Activated CD4-positive, alpha-beta T cell treated with anti-CD3 and anti-CD28 coated beads, Interleukin-2, amount 10 ng/mL, durations not matched to agents 7 days and 5 days (primary cell): ENCODE measurements around the gene TXNRD2. TPM values are rescaled to one million over a fixed set of nuclear protein-coding genes. Genes with fewer than 3 reads are reported as not detected.
"Not testable (repeated sequence)": the region's sequence is repeated elsewhere in the genome, so short reads cannot be mapped to it uniquely, and the experiment has no call there.

Experiments used
- CTCF ChIA-PET: fragments of 350-600 bp; sonication (Branson Sonifier 250); formaldehyde crosslinking; loops from one replicate; lab custom pipeline; 2021; ENCODE audit warnings: antibody characterized with exemption; lab: Charles Lee
- POLR2A ChIA-PET: fragments of 350-600 bp; sonication (Branson Sonifier 250); formaldehyde crosslinking; loops from one replicate; lab custom pipeline; 2021; ENCODE audit warnings: antibody characterized with exemption; lab: Charles Lee
- DNase-seq: peaks from one replicate; pipeline ENCODE4 v3.0.0-alpha.2; 2020
- H3K27ac Mint-ChIP-seq: one replicate; pipeline ENCODE4 v1.8.0; 2021; ENCODE audit warnings: mild to moderate bottlenecking, moderate library complexity, mixed read lengths
- H3K27me3 Mint-ChIP-seq: one replicate; pipeline ENCODE4 v1.8.0; 2021; ENCODE audit warnings: mixed read lengths
- H3K36me3 Mint-ChIP-seq: one replicate; pipeline ENCODE4 v1.8.0; 2021; ENCODE audit warnings: low read depth, mixed read lengths
- H3K4me1 Mint-ChIP-seq: one replicate; pipeline ENCODE4 v1.8.0; 2021; ENCODE audit warnings: mixed read lengths
- H3K4me3 Mint-ChIP-seq: one replicate; pipeline ENCODE4 v1.8.0; 2021; ENCODE audit warnings: mild to moderate bottlenecking, moderate library complexity, mixed read lengths
- H3K9me3 Mint-ChIP-seq: one replicate; pipeline ENCODE4 v1.8.0; 2021; ENCODE audit warnings: mixed read lengths
- total RNA-seq, 2 experiments: library from RNA; stranded (reverse); gene quantifications; one replicate each; pipeline ENCODE4 v1.2.3, GENCODE V29; 2021

TXNRD2 gene
- total RNA-seq, 2 experiments from 2014 or later = 19.3 to 21.9 TPM

GRCh38 chr22:19915287-19915954 is 26.2 kb downstream of the TXNRD2 start:
- Mint-ChIP-seq H3K4me3 (no peak overlapping the region), H3K9me3 (no peaks in the 10 kb centered on the region), H3K27ac (no peak overlapping the region), H3K4me1 (no peaks in the 10 kb centered on the region), H3K27me3 (no peaks in the 10 kb centered on the region), H3K36me3 (peaks cover 23% of the 10 kb centered on the region)
- DNase-seq = no peak
- POLR2A ChIA-PET = no interaction called here
- CTCF ChIA-PET = interaction anchor here (3.9 kb wide), 1 partner anchor 185 kb away, joined by 17 read pairs; no protein-coding TSS in a partner anchor

- H3K27me3 Mint-ChIP-seq = no peaks in the 10 kb centered on the region
- no peak overlapping the region for H3K27ac Mint-ChIP-seq
- ChIA-PET CTCF (interaction anchor here (1.8 to 3.9 kb wide), 2 partner anchors 17 to 184 kb away, joined by 5 to 17 read pairs; no protein-coding TSS in a partner anchor), POLR2A (no interaction called here)
- H3K4me1 Mint-ChIP-seq = peaks cover 4% of the 10 kb centered on the region
- no peaks in the 10 kb centered on the region for H3K9me3 Mint-ChIP-seq
- no peak overlapping the region for H3K4me3 Mint-ChIP-seq
- H3K36me3 Mint-ChIP-seq = peaks cover 23% of the 10 kb centered on the region
- DNase-seq = no peak
Measured at GRCh38 chr22:19914201-19914943, 27.2 kb downstream of the TXNRD2 start.

GRCh38 chr22:19913337-19913936 is 28.2 kb downstream of the TXNRD2 start:
- Mint-ChIP-seq H3K9me3 (no peaks in the 10 kb centered on the region), H3K27me3 (no peaks in the 10 kb centered on the region), H3K4me1 (peaks cover 4% of the 10 kb centered on the region), H3K36me3 (peaks cover 23% of the 10 kb centered on the region), H3K27ac (no peak overlapping the region), H3K4me3 (no peak overlapping the region)
- no peak for DNase-seq
- POLR2A ChIA-PET = no interaction called here
- CTCF ChIA-PET = interaction anchor here (1.2 to 3.9 kb wide), 4 partner anchors 18 to 183 kb away, joined by 3 to 17 read pairs (median 6); no protein-coding TSS in a partner anchor

DNA sequence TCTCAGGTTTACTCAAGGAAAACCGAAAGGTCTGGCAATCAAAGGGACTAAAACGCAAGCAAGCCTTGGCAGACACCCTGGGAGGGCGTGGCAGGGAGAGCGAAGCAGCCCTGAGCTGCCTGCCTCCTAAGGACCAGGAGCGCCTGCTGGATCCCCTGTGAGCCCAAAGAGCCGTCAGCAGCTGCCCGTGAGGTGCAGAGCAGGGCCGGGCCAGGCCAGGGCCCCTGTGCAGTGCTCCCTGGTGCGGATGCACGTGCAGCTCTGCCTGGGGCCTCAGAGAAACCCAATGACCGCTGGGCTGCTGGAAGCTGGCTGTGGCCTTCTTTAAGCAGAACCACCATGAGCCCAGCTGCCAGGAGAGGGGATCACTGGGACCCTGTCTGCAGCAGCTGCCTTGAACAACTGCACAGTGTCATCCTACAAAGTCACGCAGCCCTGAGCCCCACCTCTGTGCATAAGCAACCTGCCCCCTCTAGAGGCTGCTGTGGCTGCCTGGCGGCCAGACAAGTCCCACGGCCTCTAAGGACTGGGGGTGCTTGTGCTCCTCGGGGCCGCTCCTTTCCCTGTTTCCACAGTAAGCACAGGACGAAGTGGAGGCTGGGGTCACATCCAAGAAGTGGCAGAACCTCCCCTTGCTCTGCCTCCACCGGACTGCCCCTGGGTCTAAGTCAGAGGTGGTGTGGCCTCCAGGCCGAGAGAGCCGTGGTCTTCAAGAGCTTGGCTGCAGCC is 29.2 kb downstream of the TXNRD2 start:
- DNase-seq = no peak
- peaks cover 21% of the 10 kb centered on the region for H3K36me3 Mint-ChIP-seq
- H3K9me3 Mint-ChIP-seq = no peaks in the 10 kb centered on the region
- no peaks in the 10 kb centered on the region for H3K27me3 Mint-ChIP-seq
- ChIA-PET CTCF (interaction anchor here (0.6 to 3.9 kb wide), 8 partner anchors 19 to 182 kb away, joined by 3 to 27 read pairs (median 5); no protein-coding TSS in a partner anchor), POLR2A (no interaction called here)
- H3K27ac Mint-ChIP-seq = no peak overlapping the region
- no peak overlapping the region for H3K4me3 Mint-ChIP-seq
- H3K4me1 Mint-ChIP-seq = peaks cover 4% of the 10 kb centered on the region

DNA sequence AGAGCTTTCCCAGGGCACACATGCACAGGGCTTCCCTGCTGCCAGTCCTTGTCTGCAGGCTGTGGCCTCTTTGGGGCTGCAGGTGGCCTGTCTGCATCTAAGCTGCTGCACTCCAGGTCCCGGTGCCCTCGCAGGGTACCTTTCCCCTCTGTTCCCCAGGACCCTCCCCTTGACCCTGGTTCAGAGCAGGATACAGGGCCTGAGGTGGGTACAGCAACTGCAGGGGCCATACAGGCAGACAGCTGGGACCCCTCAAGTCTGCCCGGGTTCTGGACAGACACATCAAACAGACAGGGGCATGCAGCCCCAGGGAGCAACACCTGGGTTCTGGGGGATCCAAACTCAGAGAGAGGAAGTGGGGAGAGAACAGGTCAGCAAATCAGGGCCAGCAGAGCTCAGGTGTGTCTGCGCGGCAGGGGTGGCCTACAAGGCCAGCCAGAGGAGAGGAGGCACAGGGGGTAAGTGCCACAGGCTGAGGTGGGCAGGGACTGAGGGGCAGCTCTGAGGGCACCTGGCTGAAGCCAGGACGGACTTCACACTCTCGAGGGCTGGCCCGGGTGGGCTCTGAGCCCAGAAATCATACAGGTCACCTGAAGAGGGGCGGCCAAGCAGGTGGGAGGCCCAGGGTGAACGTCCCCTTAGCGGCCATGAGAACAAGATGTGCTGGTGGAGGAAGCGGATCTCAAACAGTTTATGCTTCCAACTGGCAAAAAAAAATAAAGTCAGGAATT is 29.9 kb downstream of the TXNRD2 start:
- Mint-ChIP-seq H3K36me3 (peaks cover 21% of the 10 kb centered on the region), H3K4me3 (no peak overlapping the region), H3K9me3 (no peaks in the 10 kb centered on the region), H3K4me1 (peaks cover 4% of the 10 kb centered on the region), H3K27me3 (no peaks in the 10 kb centered on the region), H3K27ac (no peak overlapping the region)
- ChIA-PET POLR2A (no interaction called here), CTCF (interaction anchor here (0.6 to 2.7 kb wide), 4 partner anchors 20 to 181 kb away, joined by 3 to 27 read pairs (median 4); no protein-coding TSS in a partner anchor)
- no peak for DNase-seq

DNA sequence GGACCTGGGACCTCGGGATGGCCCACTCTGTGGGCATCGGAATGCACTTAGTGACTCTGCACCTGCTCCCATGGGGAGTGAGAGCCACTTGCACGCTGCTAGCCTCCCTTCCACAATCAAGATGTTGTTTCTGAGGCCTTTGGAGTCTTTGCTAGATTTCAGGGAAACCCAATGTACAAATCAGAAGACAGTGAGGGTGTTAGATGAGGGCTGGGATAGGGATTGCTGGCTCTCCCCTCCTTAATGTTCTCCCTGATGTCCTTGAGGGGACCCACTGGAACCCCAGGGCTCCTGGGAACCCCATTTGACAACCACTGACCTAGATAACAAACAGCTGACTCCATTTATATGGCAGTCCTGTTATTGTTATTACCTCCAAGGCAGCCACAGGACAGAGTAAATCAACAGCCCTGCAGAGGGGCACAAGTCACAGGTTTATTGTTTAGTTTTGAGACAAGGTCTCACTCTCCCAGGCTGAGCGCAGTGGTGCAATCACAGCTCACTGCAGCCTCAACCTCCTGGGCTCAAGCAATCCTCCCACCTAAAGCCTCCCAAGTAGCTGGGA is 31.4 kb downstream of the TXNRD2 start:
- no peak overlapping the region for H3K27ac Mint-ChIP-seq

DNA sequence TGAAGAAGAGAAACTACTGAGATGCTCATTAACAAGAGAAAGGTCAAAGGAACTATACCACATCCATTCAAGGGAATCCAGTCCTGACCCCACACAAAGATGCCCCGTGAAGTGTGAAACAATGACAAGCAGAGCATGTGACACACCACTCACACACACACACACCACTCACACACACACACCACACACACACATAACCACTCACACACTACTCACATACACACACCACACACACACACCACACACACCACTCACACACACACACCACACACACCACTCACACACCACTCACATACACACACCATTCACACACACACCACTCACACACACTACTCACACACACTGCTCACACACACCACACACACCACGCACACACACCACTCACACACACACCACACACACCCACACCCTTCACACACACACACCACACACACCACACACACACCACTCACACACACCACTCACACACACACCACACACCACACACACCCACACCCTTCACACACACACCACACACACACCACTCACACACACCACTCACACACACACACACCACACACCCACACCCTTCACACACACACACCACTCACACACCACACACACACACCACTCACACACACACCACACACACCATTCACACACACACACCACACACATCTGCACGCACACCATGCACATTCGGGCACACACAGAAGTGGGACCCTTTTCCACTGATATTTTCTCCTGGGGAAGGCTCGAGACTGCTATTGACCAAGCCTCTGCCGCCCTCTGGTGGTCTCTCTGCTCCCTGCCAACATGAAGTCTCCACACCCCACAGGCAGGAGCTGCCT is 32.1 kb downstream of the TXNRD2 start:
- ChIA-PET POLR2A (no interaction called here), CTCF (interaction anchor here (0.6 to 2.7 kb wide), 16 partner anchors 8 to 507 kb away, joined by 3 to 27 read pairs (median 4); no protein-coding TSS in a partner anchor)
- Mint-ChIP-seq H3K4me3 (no peak overlapping the region), H3K27ac (peak overlapping the region; percentile 69), H3K4me1 (peaks cover 4% of the 10 kb centered on the region), H3K36me3 (peaks cover 13% of the 10 kb centered on the region), H3K27me3 (no peaks in the 10 kb centered on the region), H3K9me3 (no peaks in the 10 kb centered on the region)
- peak; percentile 87 for DNase-seq

More for the DNA sequence above, 31.4 kb downstream of the TXNRD2 start:
- CTCF ChIA-PET = interaction anchor here (0.6 to 2.7 kb wide), 16 partner anchors 9 to 507 kb away, joined by 3 to 27 read pairs (median 4); no protein-coding TSS in a partner anchor
- DNase-seq = no peak
- peaks cover 4% of the 10 kb centered on the region for H3K4me1 Mint-ChIP-seq
- no peak overlapping the region for H3K4me3 Mint-ChIP-seq
- no peaks in the 10 kb centered on the region for H3K27me3 Mint-ChIP-seq
- H3K36me3 Mint-ChIP-seq = peaks cover 19% of the 10 kb centered on the region
- no peaks in the 10 kb centered on the region for H3K9me3 Mint-ChIP-seq
- POLR2A ChIA-PET = no interaction called here

DNA sequence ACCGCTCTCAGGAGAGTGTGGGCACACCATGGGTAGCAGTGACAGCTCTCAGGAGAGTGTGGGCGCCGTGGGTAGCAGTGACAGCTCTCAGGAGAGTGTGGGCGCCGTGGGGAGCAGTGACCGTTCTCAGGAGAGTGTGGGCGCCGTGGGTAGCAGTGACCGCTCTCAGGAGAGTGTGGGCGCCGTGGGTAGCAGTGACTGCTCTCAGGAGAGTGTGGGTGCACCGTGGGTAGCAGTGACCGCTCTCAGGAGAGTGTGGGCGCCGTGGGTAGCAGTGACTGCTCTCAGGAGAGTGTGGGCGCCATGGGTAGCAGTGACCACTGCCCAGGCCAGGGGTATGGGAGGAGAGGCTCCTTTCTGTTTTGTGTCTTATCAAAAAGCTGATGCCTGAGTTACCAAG is 33.7 kb downstream of the TXNRD2 start:
- H3K27ac Mint-ChIP-seq = not testable (repeated sequence)

GRCh38 chr22:19906864-19907263 is 34.8 kb downstream of the TXNRD2 start:
- H3K27ac Mint-ChIP-seq, H3K9me3 Mint-ChIP-seq, DNase-seq, H3K4me3 Mint-ChIP-seq, POLR2A ChIA-PET, H3K36me3 Mint-ChIP-seq, H3K27me3 Mint-ChIP-seq, H3K4me1 Mint-ChIP-seq: not testable (repeated sequence)
- CTCF ChIA-PET = interaction anchor here (1.4 kb wide), 1 partner anchor 116 kb away, joined by 3 read pairs; no protein-coding TSS in a partner anchor

More for the DNA sequence above, 33.7 kb downstream of the TXNRD2 start:
- H3K9me3 Mint-ChIP-seq, H3K4me3 Mint-ChIP-seq, DNase-seq, CTCF ChIA-PET, H3K4me1 Mint-ChIP-seq, POLR2A ChIA-PET, H3K36me3 Mint-ChIP-seq, H3K27me3 Mint-ChIP-seq: not testable (repeated sequence)

GRCh38 chr22:19905347-19906276 is 36.0 kb downstream of the TXNRD2 start:
- Mint-ChIP-seq H3K27ac (no peak overlapping the region), H3K9me3 (no peaks in the 10 kb centered on the region), H3K36me3 (no peaks in the 10 kb centered on the region), H3K4me3 (no peak overlapping the region), H3K27me3 (no peaks in the 10 kb centered on the region), H3K4me1 (peaks cover 4% of the 10 kb centered on the region)
- CTCF ChIA-PET = interaction anchor here (0.7 to 1.4 kb wide), 3 partner anchors 15 to 175 kb away, joined by 3 to 7 read pairs (median 3); no protein-coding TSS in a partner anchor
- POLR2A ChIA-PET = no interaction called here
- DNase-seq = no peak
